HepG2 (cell line): ENCODE data around the gene XXYLT1. TPM values are rescaled to one million over a fixed set of nuclear protein-coding genes. Genes with fewer than 3 reads are reported as not detected.

Experiments used
- ATAC-seq: fragments of 200-7000 bp; cut with Tn5 transposase; 3 replicates; pipeline ENCODE4 v1.9.1; 2020; ENCODE audit warnings: mild to moderate bottlenecking, moderate library complexity
- BruUV-seq: library from RNA; stranded (reverse); fragments of 400-500 nt; replicated peaks from 2 replicates; lab custom pipeline; 2021; lab: Mats Ljungman, UMichigan
- CTCF ChIA-PET: fragments of 300-600 bp; formaldehyde crosslinking; extraction: SDS; loops from one replicate; lab custom pipeline; 2021; ENCODE audit warnings: low total read pairs, inconsistent platforms, low intra/inter-chr PET ratio; lab: Yijun Ruan, JAX
- POLR2A ChIA-PET: fragments of 350-600 bp; sonication (Branson Sonifier 250); formaldehyde crosslinking; loops from one replicate; lab custom pipeline; 2020; ENCODE audit warnings: antibody characterized with exemption, inconsistent platforms; lab: Yijun Ruan, JAX
- DNase-seq: peaks from one replicate; pipeline ENCODE4 v3.0.0-alpha.2; 2015; ENCODE audit warnings: low spot score
- FAIRE-seq: peaks from 3 replicates; lab custom pipeline; 2011; peaks lifted over from hg19 to GRCh38; lab: Jason Lieb, UNC
- H2AFZ ChIP-seq: one replicate; pipeline ENCODE4 v1.6.1; 2011; ENCODE audit warnings: low read length, inconsistent platforms
- H3K27ac ChIP-seq: fragments of 300-600 bp; 3 replicates; pipeline ENCODE4 v1.8.0; 2011; ENCODE audit warnings: mixed run types, mild to moderate bottlenecking, mixed read lengths, low read length, inconsistent platforms; ENCODE audit not compliant: insufficient read depth; ENCODE audit errors: extremely low read length
- H3K27me3 ChIP-seq, 2 experiments: fragments of 200-600 bp in 1 of 2; 2 replicates in 1 of 2; 3 replicates in 1 of 2; pipeline versions ENCODE4 v1.6.0 to v1.8.0; 2011; ENCODE audit warnings: low read length in 2 of 2, mild to moderate bottlenecking in 2 of 2, moderate library complexity in 2 of 2, inconsistent platforms in 1 of 2; ENCODE audit not compliant: insufficient read depth in 2 of 2, control insufficient read depth in 1 of 2
- H3K36me3 ChIP-seq, 2 experiments: fragments of 200-600 bp in 1 of 2; replicated peaks in 1 of 2; 2 replicates in 1 of 2; 3 replicates in 1 of 2; pipeline versions ENCODE4 v1.5.1 to v1.8.0; 2011; ENCODE audit warnings: low read length in 2 of 2, inconsistent platforms in 1 of 2; ENCODE audit not compliant: insufficient read depth in 2 of 2, control insufficient read depth in 1 of 2
- H3K4me1 ChIP-seq: 2 replicates; pipeline ENCODE4 v1.5.1; 2012; ENCODE audit warnings: low read length, inconsistent platforms; ENCODE audit not compliant: insufficient read depth
- H3K4me2 ChIP-seq: 2 replicates; pipeline ENCODE4 v1.6.0; 2011; ENCODE audit warnings: low read depth, low read length, inconsistent platforms
- H3K4me3 ChIP-seq, 3 experiments: fragments of 200-600 bp in 1 of 3; sonication (generic), shearing (Covaris generic) in 1 of 3; replicated peaks in 1 of 3; 2 replicates each; pipeline ENCODE4 v1.5.1; 2011 to 2016; ENCODE audit warnings: low read length in 3 of 3, inconsistent platforms in 2 of 3, low read depth in 2 of 3, mild to moderate bottlenecking in 2 of 3, control low read depth in 1 of 3, mixed read lengths in 1 of 3; ENCODE audit not compliant: insufficient read depth in 1 of 3
- H3K79me2 ChIP-seq: one replicate; pipeline ENCODE4 v1.6.1; 2011; ENCODE audit warnings: low read length, inconsistent platforms; ENCODE audit not compliant: insufficient read depth
- H3K9ac ChIP-seq: 2 replicates; pipeline ENCODE4 v1.6.0; 2011; ENCODE audit warnings: mild to moderate bottlenecking, low read depth, low read length, inconsistent platforms; ENCODE audit not compliant: insufficient read depth
- H3K9me3 ChIP-seq: 2 replicates; pipeline ENCODE4 v1.5.1; 2012; ENCODE audit warnings: mild to moderate bottlenecking, low read length
- H4K20me1 ChIP-seq: 2 replicates; pipeline ENCODE4 v1.6.0; 2011; ENCODE audit warnings: inconsistent platforms, mild to moderate bottlenecking, low read length, moderate library complexity; ENCODE audit not compliant: insufficient read depth
- NPAS2 ChIP-seq: sonication (generic); formaldehyde crosslinking; IDR thresholded peaks from 2 replicates; pipeline ENCODE4 v1.8.0; 2022; ENCODE audit warnings: mild to moderate bottlenecking, missing genetic modification reagents, borderline replicate concordance
- ZNF34 ChIP-seq: sonication (generic); formaldehyde crosslinking; IDR thresholded peaks from 2 replicates; pipeline ENCODE4 v1.4.0; 2020; ENCODE audit warnings: mild to moderate bottlenecking, missing genetic modification reagents, borderline replicate concordance
- ZNF510 ChIP-seq: sonication (generic); formaldehyde crosslinking; IDR thresholded peaks from 2 replicates; pipeline ENCODE4 v1.4.0; 2020; ENCODE audit warnings: low read depth, mild to moderate bottlenecking, missing genetic modification reagents
- ZNF713 ChIP-seq: sonication (generic); formaldehyde crosslinking; IDR thresholded peaks from 2 replicates; pipeline ENCODE4 v1.4.0; 2020; ENCODE audit warnings: mild to moderate bottlenecking, missing genetic modification reagents
- WGBS: methylation state at CpG from one replicate; pipeline ENCODE4 v1.1.6; 2017; ENCODE audit warnings: low lambda C conversion rate; 5-methylcytosine and 5-hydroxymethylcytosine counted together
- in situ Hi-C: cut with HindIII; loops from 2 replicates; pipeline ENCODE4 v1.10.0; 2017; ENCODE audit warnings: low pct_unique_long_range_greater_than_20kb; ENCODE audit not compliant: extremely low pct_ligation_motif_present
- intact Hi-C: fragments of 100-400 bp; cut with micrococcal nuclease; formaldehyde crosslinking; loops from one replicate; pipeline ENCODE4 v1.10.0; 2022; ENCODE audit not compliant: unreplicated experiment
- polyA plus RNA-seq, 8 experiments: library from polyadenylated mRNA; depleted of rRNA in 3 of 8; stranded (reverse) in 7 of 8; unstranded in 1 of 8; fragments of >200 nt; fragmentation: Illumina TruSeq in 4 of 8; extraction: Trizol in 4 of 8; gene quantifications; 2 replicates each; pipeline versions ENCODE4 v1.2.1 to v1.2.3, GENCODE V29; 2011 to 2016; ENCODE audit warnings: low read depth in 4 of 8, missing spikeins in 1 of 8, mixed read lengths in 1 of 8; ENCODE audit not compliant: insufficient read depth in 1 of 8
- total RNA-seq, 5 experiments: library from RNA; depleted of rRNA; stranded (reverse); fragments of >200 nt; fragmentation: Illumina TruSeq; extraction: Trizol; gene quantifications; 2 replicates each; pipeline ENCODE4 v1.2.3, GENCODE V29; 2016; ENCODE audit warnings: low read depth in 1 of 5
- TF ChIP-seq, protein P1 (sequence below): sonication (generic); formaldehyde crosslinking; IDR thresholded peaks from 2 replicates; pipeline ENCODE4 v1.5.1; 2020; ENCODE audit warnings: mild to moderate bottlenecking, missing genetic modification reagents, moderate library complexity
- TF ChIP-seq, protein P2 (sequence below): sonication (generic); formaldehyde crosslinking; IDR thresholded peaks from 2 replicates; pipeline ENCODE4 v1.8.1; 2023; ENCODE audit warnings: mild to moderate bottlenecking, inconsistent platforms, moderate library complexity, missing genetic modification reagents, borderline replicate concordance

The XXYLT1 gene
- total and polyA plus RNA-seq, 2 of the 13 experiments (the other 11 are each of a cell fraction or from before 2014, with no cell fraction given), result 17.7 to 19.0 TPM

DNA sequence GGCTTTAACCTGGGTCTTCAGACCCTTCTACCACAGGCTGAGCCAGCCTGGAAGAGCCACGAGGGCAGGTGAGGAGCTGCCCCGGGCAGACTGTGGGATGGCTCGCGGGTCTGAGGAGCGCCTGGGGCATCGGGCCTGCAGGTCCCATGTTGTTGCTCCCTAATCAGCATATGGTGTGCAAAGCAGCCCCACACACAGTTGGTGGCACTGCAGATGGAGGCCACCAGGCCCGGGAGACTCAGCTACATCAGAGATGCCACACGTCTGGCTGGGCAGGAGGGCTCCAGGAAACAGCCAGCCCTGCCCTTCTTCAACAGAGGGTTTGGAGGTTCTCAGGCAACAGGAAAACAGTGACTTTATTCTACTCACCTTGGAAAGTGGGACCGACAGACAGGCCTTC lies 63.9 kb downstream of the XXYLT1 start:
- intact Hi-C loops, result no loop called here
- CTCF ChIA-PET, result no interaction called here

More for the DNA sequence above, 63.9 kb downstream of the XXYLT1 start:
- Histone ChIP-seq H3K9ac (no peak overlapping the region), H3K4me2 (no peak overlapping the region), H2AFZ (no peak overlapping the region), H3K36me3 (no peaks in the 10 kb centered on the region), H3K4me3 (no peak overlapping the region), H3K9me3 (no peaks in the 10 kb centered on the region), H3K4me1 (peaks cover 58% of the 10 kb centered on the region), H3K79me2 (peaks cover 3% of the 10 kb centered on the region), H3K27me3 (no peaks in the 10 kb centered on the region), H4K20me1 (no peaks in the 10 kb centered on the region), H3K27ac (no peak overlapping the region)
- FAIRE-seq (no peak), ATAC-seq (no peak), DNase-seq (no peak)
- no peak for TF ChIP-seq ZNF510 (CRISPR knock-in tag)
- no peak for TF ChIP-seq ZNF713 (CRISPR knock-in tag)
- TF ChIP-seq, protein P1, sequence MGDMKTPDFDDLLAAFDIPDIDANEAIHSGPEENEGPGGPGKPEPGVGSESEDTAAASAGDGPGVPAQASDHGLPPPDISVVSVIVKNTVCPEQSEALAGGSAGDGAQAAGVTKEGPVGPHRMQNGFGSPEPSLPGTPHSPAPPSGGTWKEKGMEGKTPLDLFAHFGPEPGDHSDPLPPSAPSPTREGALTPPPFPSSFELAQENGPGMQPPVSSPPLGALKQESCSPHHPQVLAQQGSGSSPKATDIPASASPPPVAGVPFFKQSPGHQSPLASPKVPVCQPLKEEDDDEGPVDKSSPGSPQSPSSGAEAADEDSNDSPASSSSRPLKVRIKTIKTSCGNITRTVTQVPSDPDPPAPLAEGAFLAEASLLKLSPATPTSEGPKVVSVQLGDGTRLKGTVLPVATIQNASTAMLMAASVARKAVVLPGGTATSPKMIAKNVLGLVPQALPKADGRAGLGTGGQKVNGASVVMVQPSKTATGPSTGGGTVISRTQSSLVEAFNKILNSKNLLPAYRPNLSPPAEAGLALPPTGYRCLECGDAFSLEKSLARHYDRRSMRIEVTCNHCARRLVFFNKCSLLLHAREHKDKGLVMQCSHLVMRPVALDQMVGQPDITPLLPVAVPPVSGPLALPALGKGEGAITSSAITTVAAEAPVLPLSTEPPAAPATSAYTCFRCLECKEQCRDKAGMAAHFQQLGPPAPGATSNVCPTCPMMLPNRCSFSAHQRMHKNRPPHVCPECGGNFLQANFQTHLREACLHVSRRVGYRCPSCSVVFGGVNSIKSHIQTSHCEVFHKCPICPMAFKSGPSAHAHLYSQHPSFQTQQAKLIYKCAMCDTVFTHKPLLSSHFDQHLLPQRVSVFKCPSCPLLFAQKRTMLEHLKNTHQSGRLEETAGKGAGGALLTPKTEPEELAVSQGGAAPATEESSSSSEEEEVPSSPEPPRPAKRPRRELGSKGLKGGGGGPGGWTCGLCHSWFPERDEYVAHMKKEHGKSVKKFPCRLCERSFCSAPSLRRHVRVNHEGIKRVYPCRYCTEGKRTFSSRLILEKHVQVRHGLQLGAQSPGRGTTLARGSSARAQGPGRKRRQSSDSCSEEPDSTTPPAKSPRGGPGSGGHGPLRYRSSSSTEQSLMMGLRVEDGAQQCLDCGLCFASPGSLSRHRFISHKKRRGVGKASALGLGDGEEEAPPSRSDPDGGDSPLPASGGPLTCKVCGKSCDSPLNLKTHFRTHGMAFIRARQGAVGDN (CRISPR knock-in tag), result 0 out of 2 replicates have a peak, but pooled peaks have one; percentile 23
- TF ChIP-seq ZNF34, result no peak
- TF ChIP-seq NPAS2, result no peak
- TF ChIP-seq, protein P2, sequence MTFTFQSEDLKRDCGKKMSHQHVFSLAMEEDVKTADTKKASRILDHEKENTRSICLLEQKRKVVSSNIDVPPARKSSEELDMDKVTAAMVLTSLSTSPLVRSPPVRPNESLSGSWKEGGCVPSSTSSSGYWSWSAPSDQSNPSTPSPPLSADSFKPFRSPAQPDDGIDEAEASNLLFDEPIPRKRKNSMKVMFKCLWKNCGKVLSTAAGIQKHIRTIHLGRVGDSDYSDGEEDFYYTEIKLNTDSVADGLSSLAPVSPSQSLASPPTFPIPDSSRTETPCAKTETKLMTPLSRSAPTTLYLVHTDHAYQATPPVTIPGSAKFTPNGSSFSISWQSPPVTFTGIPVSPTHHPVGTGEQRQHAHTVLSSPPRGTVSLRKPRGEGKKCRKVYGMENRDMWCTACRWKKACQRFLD (CRISPR knock-in tag), result no peak
- BruUV-seq, result no TSS peak
- in situ Hi-C loops, result no loop called here
- WGBS, result 93% methylated on average over 2 of the region's 9 CpGs
- POLR2A ChIA-PET, result no interaction called here
